Liver (tissue), 9 donors: Measurements from ENCODE around the gene FAIM2. TPM values are rescaled to one million over a fixed set of nuclear protein-coding genes. Genes with fewer than 3 reads are reported as not detected.

Source experiments
- DNase-seq: peaks from one replicate; pipeline ENCODE4 v3.0.0-alpha.2; 2017; ENCODE audit warnings: low spot score
- H3K27ac ChIP-seq, 2 donors: one replicate each; pipeline ENCODE4 v1.7.0; 2013; ENCODE audit warnings: inconsistent platforms in 2 of 2, low read length in 2 of 2, control low read depth in 1 of 2, low read depth in 1 of 2, mild to moderate bottlenecking in 1 of 2
- H3K27me3 ChIP-seq, 4 donors: one replicate each; pipeline versions ENCODE4 v1.6.1 to v1.7.0; 2013; ENCODE audit warnings: low read length in 3 of 4, inconsistent platforms in 1 of 4, mild to moderate bottlenecking in 1 of 4, moderate library complexity in 1 of 4; ENCODE audit not compliant: control insufficient read depth in 4 of 4, insufficient read depth in 4 of 4
- H3K36me3 ChIP-seq, 4 donors: one replicate each; pipeline versions ENCODE4 v1.6.1 to v1.7.0; 2013; ENCODE audit warnings: low read length in 3 of 4, mild to moderate bottlenecking in 3 of 4, low read depth in 1 of 4, moderate library complexity in 1 of 4; ENCODE audit not compliant: control insufficient read depth in 4 of 4, insufficient read depth in 3 of 4
- H3K4me1 ChIP-seq, 4 donors: one replicate each; pipeline versions ENCODE4 v1.6.1 to v1.7.0; 2013; ENCODE audit warnings: low read length in 3 of 4, mild to moderate bottlenecking in 3 of 4, moderate library complexity in 1 of 4; ENCODE audit not compliant: control insufficient read depth in 4 of 4, insufficient read depth in 4 of 4
- H3K4me3 ChIP-seq, 3 donors: one replicate each; pipeline versions ENCODE4 v1.6.1 to v1.7.0; 2013; ENCODE audit warnings: low read length in 3 of 3, control low read depth in 1 of 3, low read depth in 1 of 3, mild to moderate bottlenecking in 1 of 3
- H3K9ac ChIP-seq, 2 donors: one replicate each; pipeline ENCODE4 v1.7.0; 2013; ENCODE audit warnings: low read length in 2 of 2, mild to moderate bottlenecking in 2 of 2, moderate library complexity in 2 of 2, control low read depth in 1 of 2, low read depth in 1 of 2
- H3K9me3 ChIP-seq, 4 donors: one replicate each; pipeline versions ENCODE4 v1.6.1 to v1.7.0; 2013; ENCODE audit warnings: low read length in 3 of 4; ENCODE audit not compliant: control insufficient read depth in 4 of 4
- ATF3 ChIP-seq: IDR thresholded peaks from 2 replicates; pipeline ENCODE4 v1.6.1; 2016; ENCODE audit warnings: antibody characterized with exemption
- CTCF ChIP-seq: fragments of 150-350 bp; IDR thresholded peaks from 2 replicates; pipeline ENCODE4 v1.5.1; 2017; ENCODE audit warnings: improper control_type of control experiment, low read depth, low read length; ENCODE audit not compliant: missing input control
- EGR1 ChIP-seq, 2 donors: IDR thresholded peaks; 2 replicates each; pipeline ENCODE4 v1.6.1; 2016 to 2018; ENCODE audit warnings: antibody characterized with exemption in 2 of 2, low read depth in 2 of 2
- FOXA1 ChIP-seq: IDR thresholded peaks from 2 replicates; pipeline ENCODE4 v1.6.1; 2016; ENCODE audit warnings: antibody characterized with exemption
- FOXA2 ChIP-seq: IDR thresholded peaks from 2 replicates; pipeline ENCODE4 v1.6.1; 2016; ENCODE audit warnings: antibody characterized with exemption
- GABPA ChIP-seq, 2 donors: IDR thresholded peaks in 1 of 2; conservative IDR thresholded peaks in 1 of 2; 2 replicates each; pipeline ENCODE4 v1.6.1; 2016; ENCODE audit warnings: antibody characterized with exemption in 2 of 2, mild to moderate bottlenecking in 1 of 2, moderate library complexity in 1 of 2
- HNF4A ChIP-seq, 2 donors: conservative IDR thresholded peaks; 2 replicates each; pipeline ENCODE4 v1.6.1; 2016; ENCODE audit warnings: antibody characterized with exemption in 2 of 2, mild to moderate bottlenecking in 2 of 2
- HNF4G ChIP-seq: IDR thresholded peaks from 2 replicates; pipeline ENCODE4 v1.6.1; 2016; ENCODE audit warnings: antibody characterized with exemption
- JUND ChIP-seq, 2 donors: IDR thresholded peaks; 2 replicates each; pipeline ENCODE4 v1.6.1; 2016; ENCODE audit warnings: antibody characterized with exemption in 2 of 2
- MAX ChIP-seq: IDR thresholded peaks from 2 replicates; pipeline ENCODE4 v1.6.1; 2016; ENCODE audit warnings: antibody characterized with exemption
- NR2F2 ChIP-seq: IDR thresholded peaks from 2 replicates; pipeline ENCODE4 v1.6.1; 2016; ENCODE audit warnings: antibody characterized with exemption
- RAD21 ChIP-seq, 2 donors: IDR thresholded peaks; 2 replicates each; pipeline ENCODE4 v1.6.1; 2016; ENCODE audit warnings: antibody characterized with exemption in 2 of 2, mild to moderate bottlenecking in 2 of 2
- REST ChIP-seq: IDR thresholded peaks from 2 replicates; pipeline ENCODE4 v1.6.1; 2016; ENCODE audit warnings: antibody characterized with exemption, mild to moderate bottlenecking
- RXRA ChIP-seq, 2 donors: IDR thresholded peaks; 2 replicates each; pipeline ENCODE4 v1.6.1; 2017 to 2018; ENCODE audit warnings: antibody characterized with exemption in 2 of 2, mild to moderate bottlenecking in 1 of 2
- SP1 ChIP-seq: IDR thresholded peaks from 2 replicates; pipeline ENCODE4 v1.6.1; 2018; ENCODE audit warnings: antibody characterized with exemption, mild to moderate bottlenecking
- TAF1 ChIP-seq: conservative IDR thresholded peaks from 2 replicates; pipeline ENCODE4 v1.6.1; 2016; ENCODE audit warnings: antibody characterized with exemption, mild to moderate bottlenecking
- WGBS: extraction: QIAGEN DNeasy Blood & Tissue Kit; methylation state at CpG from one replicate; pipeline ENCODE4 v1.1.7; 2013; 5-methylcytosine and 5-hydroxymethylcytosine counted together
- polyA plus RNA-seq, 2 donors: library from polyadenylated mRNA; stranded (reverse) in 1 of 2; unstranded in 1 of 2; fragments of 200-250 nt in 1 of 2; fragments of >200 nt in 1 of 2; fragmentation: Nextera tagmentation in 1 of 2; extraction: Ambion mirVana in 1 of 2; gene quantifications; one replicate each; pipeline versions ENCODE4 v1.2.1 to v1.2.3, GENCODE V29; 2013 to 2015
- total RNA-seq, 2 donors: library from RNA; depleted of rRNA; stranded (reverse); fragments of >200 nt; gene quantifications; one replicate each; pipeline ENCODE4 v1.2.3, GENCODE V29; 2014
- donor health status: healthy.
- donor health status: healthy.
- donor health status: healthy.
- donor health status: healthy.
- donor health status: healthy.

The FAIM2 gene
- total and polyA plus RNA-seq, 4 donors: 0.06 to 0.23 TPM; not detected in 2

- H3K9me3 ChIP-seq: no peaks in the 10 kb centered on the region
- no peaks in the 10 kb centered on the region for H3K27me3 ChIP-seq
- no peaks in the 10 kb centered on the region for H3K36me3 ChIP-seq
- H3K4me1 ChIP-seq: no peaks in the 10 kb centered on the region
- no peak for DNase-seq
- H3K4me3 ChIP-seq: no peak overlapping the region
- no peak overlapping the region for H3K27ac ChIP-seq
- no peak overlapping the region for H3K9ac ChIP-seq
- 84% methylated on average over 1 of the region's 1 CpG for WGBS
- no peak for TF ChIP-seq HNF4A (conservative IDR thresholded peaks at IDR 0.05)
- TF ChIP-seq CTCF: no peak
- TF ChIP-seq SP1: no peak
- TF ChIP-seq HNF4G: no peak
- no peak for TF ChIP-seq FOXA2
- TF ChIP-seq MAX: no peak
- TF ChIP-seq JUND (IDR thresholded peaks at IDR 0.05): no peak
- no peak for TF ChIP-seq RXRA (IDR thresholded peaks at IDR 0.05)
Observed at GRCh38 chr12:49907352-49907751, 3.7 kb upstream of the FAIM2 start.

GRCh38 chr12:49905718-49906314 is 2.1 kb upstream of the FAIM2 start:
- no peaks in the 10 kb centered on the region for H3K9me3 ChIP-seq
- H3K27ac ChIP-seq: no peak overlapping the region
- 94% methylated on average over 7 of the region's 7 CpGs for WGBS
- no peaks in the 10 kb centered on the region for H3K36me3 ChIP-seq
- no peak overlapping the region for H3K4me3 ChIP-seq
- H3K27me3 ChIP-seq: no peaks in the 10 kb centered on the region
- DNase-seq: no peak
- H3K9ac ChIP-seq: no peak overlapping the region
- TF ChIP-seq REST: no peak
- no peak for TF ChIP-seq FOXA2
- TF ChIP-seq JUND (IDR thresholded peaks at IDR 0.05): no peak
- no peak for TF ChIP-seq RAD21 (IDR thresholded peaks at IDR 0.05)
- no peak for TF ChIP-seq SP1
- TF ChIP-seq TAF1: no peak
- no peak for TF ChIP-seq HNF4A (conservative IDR thresholded peaks at IDR 0.05)
- TF ChIP-seq NR2F2: no peak
- H3K4me1 ChIP-seq: no peaks in the 10 kb centered on the region

GRCh38 chr12:49904601-49905000 is 901 bp upstream of the FAIM2 start:
- no peak overlapping the region for H3K27ac ChIP-seq
- no peaks in the 10 kb centered on the region for H3K36me3 ChIP-seq
- DNase-seq: no peak
- no peaks in the 10 kb centered on the region for H3K4me1 ChIP-seq
- no peaks in the 10 kb centered on the region for H3K27me3 ChIP-seq
- H3K4me3 ChIP-seq: no peak overlapping the region
- H3K9me3 ChIP-seq: no peaks in the 10 kb centered on the region
- no peak overlapping the region for H3K9ac ChIP-seq
- WGBS: 85% methylated on average over 11 of the region's 11 CpGs
- no peak for TF ChIP-seq CTCF
- TF ChIP-seq MAX: no peak
- no peak for TF ChIP-seq RXRA (IDR thresholded peaks at IDR 0.05)
- TF ChIP-seq JUND (IDR thresholded peaks at IDR 0.05): no peak
- TF ChIP-seq ATF3: no peak
- TF ChIP-seq TAF1: no peak
- no peak for TF ChIP-seq FOXA1
- no peak for TF ChIP-seq SP1
- no peak for TF ChIP-seq EGR1 (IDR thresholded peaks at IDR 0.05; ENCODE audit: low read depth in 2 of 2)
- TF ChIP-seq GABPA (IDR thresholded peaks at IDR 0.05 in 1 of 2, conservative IDR thresholded peaks at IDR 0.05 in 1 of 2): no peak
